Measurements from ENCODE around the gene TMEM198. TPM values are rescaled to one million over a fixed set of nuclear protein-coding genes. Genes with fewer than 3 reads are reported as not detected.

Gene TMEM198
- total RNA-seq, 1 experiment from 2014 or later, result 0.37 TPM

DNA sequence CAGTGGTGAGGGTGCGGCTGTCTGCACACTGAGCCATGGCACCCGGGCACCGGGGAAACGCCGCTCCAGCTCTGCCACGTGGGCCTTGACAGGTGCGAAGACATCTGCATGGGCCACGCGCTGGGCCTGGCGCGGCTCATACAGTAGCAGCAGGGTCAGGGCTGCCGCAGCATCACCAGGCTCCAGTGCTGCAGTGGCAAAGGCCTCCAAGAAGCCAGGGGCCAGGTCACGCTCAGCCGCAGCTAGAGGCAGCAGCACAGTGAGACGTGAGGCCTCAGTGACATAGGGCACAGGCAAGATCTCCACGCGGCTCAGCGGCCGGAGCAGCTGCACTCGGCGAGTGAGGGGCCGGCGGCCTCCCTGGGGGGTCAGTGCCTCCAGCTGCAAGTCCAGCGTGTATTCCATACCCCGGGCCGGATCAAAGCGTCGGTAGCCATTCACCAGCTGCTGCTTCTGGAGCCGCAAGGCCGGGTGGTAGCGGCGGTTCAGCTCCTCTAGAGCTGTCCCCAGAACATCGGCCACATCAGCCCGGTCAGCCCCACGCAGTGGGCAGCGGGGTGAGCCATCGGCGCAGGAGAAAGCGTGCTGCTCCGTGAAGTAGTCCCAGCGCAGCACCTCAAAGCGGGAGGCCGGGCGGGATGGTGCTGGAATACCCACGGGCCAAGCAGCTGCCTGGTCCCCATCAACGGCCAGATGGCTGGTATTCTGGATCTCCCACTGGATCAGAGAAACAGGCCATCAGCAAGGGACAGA lies 3.7 kb upstream of the TMEM198 start:
- Histone ChIP-seq H3K36me3 (peaks cover 34% of the 10 kb centered on the region), H3K4me3 (no peak overlapping the region), H3K27ac (no peak overlapping the region), H3K4me1 (replicated peaks) (peaks cover 4% of the 10 kb centered on the region), H3K9me3 (replicated peaks) (no peaks in the 10 kb centered on the region), H3K27me3 (replicated peaks) (no peaks in the 10 kb centered on the region)
- DNase-seq (ENCODE audit: low read depth in 1 of 2, low spot score in 2 of 2), result no peak

DNA sequence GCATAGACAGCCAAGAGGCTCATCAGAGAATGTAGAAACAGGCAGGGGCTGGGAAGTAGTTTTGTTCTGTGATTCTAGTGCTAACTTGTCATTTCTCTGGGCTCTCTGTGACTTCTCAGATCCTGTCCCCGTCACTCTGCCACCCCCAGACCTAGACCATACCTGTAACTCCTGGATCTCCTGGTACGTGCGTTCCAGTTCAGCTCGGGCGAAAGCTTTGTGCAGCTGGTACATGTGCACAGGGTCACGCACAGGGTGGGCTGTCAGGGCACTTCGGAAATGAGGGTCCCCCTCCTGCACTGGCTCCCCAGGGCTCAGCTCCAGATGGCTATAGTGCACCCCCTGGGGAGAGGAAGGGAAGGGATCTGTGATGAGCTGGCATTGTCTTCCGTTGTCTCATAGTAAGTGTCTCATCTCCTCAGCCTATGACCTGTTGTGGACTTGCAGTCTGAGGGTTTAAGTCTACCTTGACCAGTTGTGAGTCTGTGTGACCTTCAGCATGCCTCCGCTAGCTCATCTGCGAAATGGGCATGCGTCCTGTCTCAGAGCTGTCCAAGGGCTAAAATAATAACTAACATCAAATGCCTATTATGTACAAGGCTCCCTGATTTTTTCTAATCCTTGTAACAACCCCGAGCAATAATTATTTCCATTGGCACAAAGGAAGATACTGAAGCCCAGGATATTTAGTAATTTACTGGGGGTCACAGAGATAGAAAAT lies 2.9 kb upstream of the TMEM198 start:
- H3K27me3 ChIP-seq (replicated peaks), result no peaks in the 10 kb centered on the region
- no peak overlapping the region for H3K27ac ChIP-seq
- no peak overlapping the region for H3K4me3 ChIP-seq
- H3K9me3 ChIP-seq (replicated peaks), result no peaks in the 10 kb centered on the region
- peaks cover 4% of the 10 kb centered on the region for H3K4me1 ChIP-seq (replicated peaks)
- peaks cover 34% of the 10 kb centered on the region for H3K36me3 ChIP-seq
- no peak for DNase-seq (ENCODE audit: low read depth in 1 of 2, low spot score in 2 of 2)

DNA sequence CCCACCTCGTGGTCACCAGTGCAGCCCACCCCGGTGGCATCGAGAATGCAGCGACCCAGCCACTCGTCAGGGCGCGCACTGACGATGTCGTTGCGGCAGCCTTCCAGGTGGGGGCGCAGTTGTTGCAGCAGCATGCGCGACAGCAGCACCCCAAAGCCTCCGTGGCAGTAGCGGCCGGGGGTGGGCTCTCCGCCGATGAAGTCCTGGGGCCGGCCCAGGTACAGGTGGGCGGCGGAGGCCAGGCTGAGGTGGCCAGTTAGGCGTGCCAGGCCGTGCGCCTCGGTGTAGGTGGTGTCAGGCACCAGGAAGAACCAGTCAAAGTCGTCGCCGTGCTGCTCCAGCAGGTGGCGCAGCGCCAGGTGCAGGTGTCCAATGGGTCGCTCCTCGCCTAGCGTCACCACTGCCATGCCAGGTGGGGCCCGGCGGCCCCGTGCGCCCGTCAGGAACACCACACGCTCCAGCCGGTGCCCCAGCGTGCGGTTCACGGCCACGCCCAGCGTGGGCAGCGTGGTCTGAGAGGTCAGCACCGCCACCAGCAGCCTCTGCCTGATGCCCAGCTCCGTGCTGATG lies 2.1 kb upstream of the TMEM198 start:
- Histone ChIP-seq H3K27ac (no peak overlapping the region), H3K27me3 (replicated peaks) (no peaks in the 10 kb centered on the region), H3K4me1 (replicated peaks) (peaks cover 4% of the 10 kb centered on the region), H3K9me3 (replicated peaks) (no peaks in the 10 kb centered on the region), H3K36me3 (peaks cover 34% of the 10 kb centered on the region), H3K4me3 (no peak overlapping the region)
- DNase-seq (ENCODE audit: low read depth in 1 of 2, low spot score in 2 of 2), result peak in 1 of 2 experiments; percentile 40

DNA sequence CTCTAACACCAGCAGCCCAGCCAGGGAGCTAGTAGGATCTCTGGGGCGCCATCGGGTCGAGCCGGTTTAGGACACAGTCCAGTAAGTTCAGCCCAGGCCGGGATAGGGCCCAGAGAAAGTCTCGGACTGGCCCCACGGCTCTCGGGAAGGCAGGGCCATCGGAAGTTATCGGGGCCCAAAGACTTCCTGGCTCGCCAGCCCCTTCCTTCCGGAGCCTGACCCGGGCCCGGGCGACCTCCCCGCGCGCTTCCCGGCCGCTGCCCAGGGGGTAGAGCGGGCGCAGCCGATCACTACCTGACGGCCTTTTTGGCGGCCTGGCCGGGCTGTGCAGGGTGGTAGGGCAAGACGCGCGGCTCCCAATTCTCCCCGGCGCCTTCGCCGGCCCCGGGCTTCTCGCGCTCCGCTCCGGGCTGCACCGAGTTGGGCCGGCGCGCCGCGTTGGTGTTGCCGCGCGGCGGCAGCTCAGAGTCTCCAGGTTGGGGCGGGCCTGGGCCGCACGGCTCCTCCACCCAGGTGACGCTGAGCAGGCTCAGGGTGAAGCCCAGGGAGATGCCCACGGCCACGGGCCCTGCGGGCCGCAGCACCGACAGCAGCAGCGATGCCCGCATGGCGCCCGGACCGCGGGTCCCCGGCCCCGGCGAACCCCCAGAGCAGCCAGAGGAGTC lies 765 bp upstream of the TMEM198 start:
- Histone ChIP-seq H3K27me3 (replicated peaks) (no peaks in the 10 kb centered on the region), H3K27ac (no peak overlapping the region; the same call in 1 of the 2 replicates), H3K4me3 (peak overlapping the region; percentile 66), H3K9me3 (replicated peaks) (no peaks in the 10 kb centered on the region), H3K36me3 (peaks cover 34% of the 10 kb centered on the region), H3K4me1 (replicated peaks) (peaks cover 4% of the 10 kb centered on the region)
- DNase-seq (ENCODE audit: low read depth in 1 of 2, low spot score in 2 of 2), result peak in 1 of 2 experiments; percentile 78

DNA sequence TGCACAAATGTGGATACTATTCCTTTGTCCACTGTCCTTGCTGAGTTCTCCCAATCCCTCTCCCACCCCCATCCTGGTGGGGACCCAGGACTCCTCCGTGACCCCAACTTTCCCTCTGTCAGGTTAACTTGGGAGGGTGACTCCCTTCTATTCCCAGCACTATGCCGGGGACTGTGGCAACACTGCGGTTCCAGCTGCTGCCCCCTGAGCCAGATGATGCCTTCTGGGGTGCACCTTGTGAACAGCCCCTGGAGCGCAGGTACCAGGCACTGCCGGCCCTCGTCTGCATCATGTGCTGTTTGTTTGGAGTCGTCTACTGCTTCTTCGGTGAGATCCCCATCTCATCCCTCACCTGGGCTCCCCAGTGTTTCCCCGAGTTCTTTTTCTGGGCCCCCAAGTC lies 739 bp downstream of the TMEM198 start:
- peaks cover 22% of the 10 kb centered on the region for H3K36me3 ChIP-seq
- H3K27ac ChIP-seq, result no peak overlapping the region
- no peak for DNase-seq (ENCODE audit: low read depth in 1 of 2, low spot score in 2 of 2)
- no peaks in the 10 kb centered on the region for H3K9me3 ChIP-seq (replicated peaks)
- peaks cover 4% of the 10 kb centered on the region for H3K4me1 ChIP-seq (replicated peaks)
- H3K4me3 ChIP-seq, result no peak overlapping the region
- H3K27me3 ChIP-seq (replicated peaks), result no peaks in the 10 kb centered on the region

DNA sequence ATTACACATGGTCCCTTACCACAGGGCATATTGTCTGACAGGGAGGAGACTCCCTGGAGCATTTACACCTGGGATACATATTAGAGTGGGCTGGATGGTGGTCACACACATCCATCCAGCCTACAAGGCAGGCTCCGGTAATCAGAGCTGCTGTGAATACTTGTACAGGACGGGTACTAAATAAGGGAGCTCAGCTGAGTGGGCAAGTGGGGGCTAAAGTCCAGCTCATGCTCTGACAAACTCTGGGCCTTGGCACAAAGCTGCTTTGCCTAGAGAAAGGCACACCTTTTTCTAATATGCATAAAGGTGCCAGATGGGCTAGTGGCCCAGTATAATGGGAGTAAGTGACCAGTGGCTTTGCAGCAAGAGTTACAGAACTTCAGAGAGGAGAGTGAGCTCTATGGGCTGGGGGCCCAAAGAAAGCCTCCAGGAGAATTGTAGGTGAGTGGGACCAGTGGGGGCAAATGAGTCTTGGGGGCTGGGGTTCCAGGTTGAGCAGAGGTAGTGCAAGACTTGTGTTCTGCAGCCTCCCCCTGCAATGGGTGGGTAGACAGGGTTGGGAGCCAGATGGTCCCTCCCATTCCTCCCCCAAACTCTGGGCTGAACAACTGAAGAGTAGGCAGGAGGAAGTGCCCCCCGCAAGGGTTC lies 1.6 kb downstream of the TMEM198 start:
- DNase-seq (ENCODE audit: low read depth in 1 of 2, low spot score in 2 of 2), result no peak
- Histone ChIP-seq H3K9me3 (replicated peaks) (no peaks in the 10 kb centered on the region), H3K4me3 (no peak overlapping the region), H3K4me1 (replicated peaks) (peaks cover 4% of the 10 kb centered on the region), H3K27me3 (replicated peaks) (no peaks in the 10 kb centered on the region), H3K36me3 (peaks cover 15% of the 10 kb centered on the region), H3K27ac (no peak overlapping the region)

DNA sequence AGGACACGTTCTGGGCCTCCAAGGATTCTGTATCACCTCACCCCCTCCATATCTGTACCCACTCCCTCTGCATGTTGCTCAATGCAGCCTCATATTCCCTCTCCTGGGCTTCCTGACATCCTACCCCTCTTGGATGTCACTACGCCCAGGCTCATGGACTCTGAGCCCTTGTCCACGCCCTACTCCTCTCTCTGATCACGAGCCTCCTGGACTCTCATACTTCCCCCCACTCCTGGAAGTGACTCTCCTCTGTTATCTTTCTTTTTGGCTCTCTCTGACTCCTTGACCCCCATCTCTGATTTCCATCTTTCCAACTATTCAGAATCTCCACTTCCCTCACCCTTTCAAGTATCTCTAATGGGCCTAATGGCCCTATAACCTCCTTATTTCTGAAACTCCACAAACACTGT lies 2.1 kb downstream of the TMEM198 start:
- Histone ChIP-seq H3K27me3 (replicated peaks) (no peaks in the 10 kb centered on the region), H3K4me1 (replicated peaks) (peaks cover 4% of the 10 kb centered on the region), H3K9me3 (replicated peaks) (no peaks in the 10 kb centered on the region), H3K36me3 (peaks cover 9% of the 10 kb centered on the region), H3K4me3 (no peak overlapping the region), H3K27ac (no peak overlapping the region)
- DNase-seq (ENCODE audit: low read depth in 1 of 2, low spot score in 2 of 2), result no peak

DNA sequence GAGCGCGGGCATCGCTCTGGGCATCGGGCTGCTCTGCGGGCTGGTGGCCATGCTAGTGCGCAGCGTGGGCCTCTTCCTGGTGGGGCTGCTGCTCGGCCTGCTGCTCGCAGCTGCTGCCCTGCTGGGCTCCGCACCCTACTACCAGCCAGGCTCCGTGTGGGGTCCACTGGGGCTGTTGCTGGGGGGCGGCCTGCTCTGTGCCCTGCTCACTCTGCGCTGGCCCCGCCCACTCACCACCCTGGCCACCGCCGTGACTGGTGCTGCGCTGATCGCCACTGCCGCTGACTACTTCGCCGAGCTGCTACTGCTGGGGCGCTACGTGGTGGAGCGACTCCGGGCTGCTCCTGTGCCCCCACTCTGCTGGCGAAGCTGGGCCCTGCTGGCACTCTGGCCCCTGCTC lies 3.8 kb downstream of the TMEM198 start:
- H3K27ac ChIP-seq, result no peak overlapping the region
- no peak for DNase-seq (ENCODE audit: low read depth in 1 of 2, low spot score in 2 of 2)
- H3K4me1 ChIP-seq (replicated peaks), result peaks cover 16% of the 10 kb centered on the region
- no peak overlapping the region for H3K4me3 ChIP-seq
- no peaks in the 10 kb centered on the region for H3K9me3 ChIP-seq (replicated peaks)
- H3K27me3 ChIP-seq (replicated peaks), result no peaks in the 10 kb centered on the region
- no peaks in the 10 kb centered on the region for H3K36me3 ChIP-seq

DNA sequence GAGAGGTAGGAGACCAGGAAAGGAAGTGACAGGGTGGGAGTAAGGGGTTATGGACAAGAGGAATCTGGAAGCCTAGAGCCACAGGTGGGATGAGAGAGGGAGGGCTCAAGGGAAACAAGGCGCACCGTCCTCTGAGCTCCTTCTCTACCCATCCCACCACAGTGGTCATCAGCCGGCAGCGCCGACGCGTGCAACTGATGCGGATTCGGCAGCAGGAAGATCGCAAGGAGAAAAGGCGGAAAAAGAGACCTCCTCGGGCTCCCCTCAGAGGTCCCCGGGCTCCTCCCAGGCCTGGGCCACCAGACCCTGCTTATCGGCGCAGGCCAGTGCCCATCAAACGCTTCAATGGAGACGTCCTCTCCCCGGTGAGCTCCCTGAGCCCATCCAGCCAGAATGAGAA lies 5.2 kb downstream of the TMEM198 start:
- Histone ChIP-seq H3K4me3 (no peak overlapping the region), H3K27me3 (replicated peaks) (no peaks in the 10 kb centered on the region), H3K27ac (no peak overlapping the region), H3K9me3 (replicated peaks) (no peaks in the 10 kb centered on the region), H3K4me1 (replicated peaks) (peaks cover 20% of the 10 kb centered on the region), H3K36me3 (no peaks in the 10 kb centered on the region)
- no peak for DNase-seq (ENCODE audit: low read depth in 1 of 2, low spot score in 2 of 2)

DNA sequence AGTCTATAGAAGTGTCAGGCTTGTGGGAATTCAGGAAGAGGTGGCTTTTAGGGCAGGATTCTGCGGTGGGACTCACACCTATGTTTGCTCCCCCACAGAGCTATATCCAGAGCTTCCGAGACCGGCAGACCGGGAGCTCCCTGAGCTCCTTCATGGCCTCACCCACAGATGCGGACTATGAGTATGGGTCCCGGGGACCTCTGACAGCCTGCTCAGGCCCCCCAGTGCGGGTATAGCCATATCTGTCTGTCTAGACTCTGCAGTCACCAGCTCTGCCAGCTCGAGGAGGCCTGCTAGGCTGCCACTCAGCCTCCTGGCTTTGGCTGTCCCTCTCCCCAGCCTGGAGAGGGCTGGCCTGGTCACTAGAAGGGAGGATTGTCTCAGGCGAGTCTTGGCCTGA lies 5.8 kb downstream of the TMEM198 start:
- Histone ChIP-seq H3K36me3 (no peaks in the 10 kb centered on the region), H3K27me3 (replicated peaks) (no peaks in the 10 kb centered on the region), H3K9me3 (replicated peaks) (no peaks in the 10 kb centered on the region), H3K4me1 (replicated peaks) (peaks cover 17% of the 10 kb centered on the region), H3K4me3 (no peak overlapping the region), H3K27ac (no peak overlapping the region)
- no peak for DNase-seq (ENCODE audit: low read depth in 1 of 2, low spot score in 2 of 2)

DNA sequence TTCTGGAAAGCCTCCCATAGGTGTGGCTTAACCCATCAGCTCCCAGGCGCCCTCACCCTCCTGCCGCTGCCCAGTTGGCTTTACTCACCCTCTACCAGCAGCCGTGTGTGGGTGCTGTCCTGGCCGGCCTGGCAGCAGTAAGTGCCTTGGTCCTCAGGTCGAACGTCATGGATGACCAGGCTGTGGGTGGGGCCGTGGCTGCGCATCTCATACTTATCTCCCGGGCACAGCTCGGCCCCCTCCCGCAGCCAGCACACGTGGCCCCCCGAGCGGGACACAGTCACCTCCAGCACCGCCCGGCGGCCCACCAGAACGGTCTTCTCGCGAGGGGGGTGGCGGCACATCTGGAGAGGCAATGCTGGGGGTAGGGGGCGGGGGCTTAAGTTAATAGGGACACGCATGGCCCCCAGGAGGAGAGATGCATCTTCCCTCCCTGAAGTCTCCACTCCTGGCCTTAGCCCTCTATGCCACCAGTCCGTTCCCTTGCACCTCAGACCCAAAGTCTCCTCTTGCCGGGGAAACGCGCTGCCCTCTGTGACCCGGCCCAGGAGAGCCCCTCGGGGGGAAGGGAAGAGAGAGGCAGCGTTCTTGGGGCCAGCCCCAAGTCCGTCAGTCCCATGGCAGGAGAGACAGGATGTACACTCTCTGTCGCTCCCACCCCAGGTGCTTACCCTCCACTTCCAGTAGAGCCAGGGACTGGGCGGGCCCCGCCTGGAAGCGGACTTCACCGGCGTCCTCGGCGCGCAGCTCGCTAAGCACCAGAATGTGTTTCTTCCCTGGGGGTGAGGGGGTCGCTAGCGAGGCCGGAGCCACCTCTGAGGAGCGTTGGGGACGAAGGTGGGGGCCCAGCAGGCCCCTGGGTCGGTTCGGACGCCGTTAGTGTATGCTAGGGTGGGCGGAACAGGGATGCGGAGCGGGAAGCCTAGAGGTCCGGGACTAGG lies 7.9 kb downstream of the TMEM198 start:
- no peaks in the 10 kb centered on the region for H3K27me3 ChIP-seq (replicated peaks)
- no peaks in the 10 kb centered on the region for H3K9me3 ChIP-seq (replicated peaks)
- peaks cover 17% of the 10 kb centered on the region for H3K4me1 ChIP-seq (replicated peaks)
- peak overlapping the region; percentile 52 for H3K4me3 ChIP-seq
- peak in 1 of 2 experiments; percentile 57 for DNase-seq (ENCODE audit: low read depth in 1 of 2, low spot score in 2 of 2)
- H3K36me3 ChIP-seq, result no peaks in the 10 kb centered on the region
- H3K27ac ChIP-seq, result no peak overlapping the region

DNA sequence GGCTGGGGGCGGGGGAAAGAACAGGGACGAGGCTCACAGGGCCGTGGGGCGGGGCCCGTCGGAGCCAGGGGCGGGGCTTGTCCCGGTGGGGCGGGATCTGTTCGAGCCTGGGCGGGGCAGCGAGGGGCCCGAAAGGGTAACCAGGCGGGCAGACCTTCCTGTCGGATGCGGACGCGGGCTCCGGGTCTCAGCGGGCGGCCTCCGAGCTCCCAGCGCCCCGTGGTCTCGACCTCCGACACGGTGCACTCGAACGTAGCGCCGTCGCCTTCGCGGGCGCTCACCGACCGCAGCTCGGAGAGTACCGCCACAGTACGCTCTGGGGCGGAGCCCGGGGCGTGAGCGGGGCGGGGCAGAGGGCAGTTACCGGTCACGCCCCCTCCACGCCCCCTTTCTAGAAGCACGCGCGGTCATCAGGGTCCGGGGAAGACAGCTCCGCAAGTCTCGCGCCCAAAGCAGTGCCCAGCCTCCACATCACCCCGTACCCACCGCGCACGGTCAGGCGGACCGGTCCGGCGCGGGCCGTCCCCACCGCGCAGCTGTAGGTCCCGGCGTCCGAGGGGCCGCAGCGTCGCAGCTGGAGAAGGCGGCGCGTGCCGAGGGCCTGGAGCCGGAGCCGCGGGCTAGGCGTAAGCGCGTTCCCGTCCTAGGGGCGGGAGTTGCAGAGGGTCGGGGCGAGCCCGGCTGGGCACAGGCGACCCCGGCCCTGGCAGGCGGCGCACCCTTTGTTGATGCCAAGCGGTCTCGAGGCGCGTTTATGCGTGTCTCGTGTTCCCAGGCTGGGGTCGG lies 8.7 kb downstream of the TMEM198 start:
- Histone ChIP-seq H3K27ac (no peak overlapping the region), H3K9me3 (replicated peaks) (no peaks in the 10 kb centered on the region), H3K36me3 (no peaks in the 10 kb centered on the region), H3K4me3 (peak overlapping the region; percentile 52), H3K4me1 (replicated peaks) (peaks cover 17% of the 10 kb centered on the region), H3K27me3 (replicated peaks) (no peaks in the 10 kb centered on the region)
- peak; percentile 90 to 97 for DNase-seq (ENCODE audit: low read depth in 1 of 2, low spot score in 2 of 2)
